MCF 10A (cell line): ENCODE results near the gene TEAD1. TPM values are rescaled to one million over a fixed set of nuclear protein-coding genes. Genes with fewer than 3 reads are reported as not detected.
A peak's percentile ranks its signal among the peaks of the same experiment; 100 is the strongest.

Experiments
- BruUV-seq: library from RNA; stranded (reverse); fragments of 400-500 nt; replicated peaks from 2 replicates; lab custom pipeline; 2021; lab: Mats Ljungman, UMichigan
- CTCF ChIA-PET: fragments of 300-600 bp; sonication (Branson Sonifier 250); formaldehyde crosslinking; extraction: SDS; loops from one replicate; lab custom pipeline; 2021; ENCODE audit warnings: antibody characterized with exemption, inconsistent platforms; lab: Yijun Ruan, JAX
- POLR2A ChIA-PET: fragments of 300-600, 350-650 bp; sonication (Branson Sonifier 250); formaldehyde crosslinking; extraction: SDS; loops from one replicate; lab custom pipeline; 2020; ENCODE audit warnings: antibody characterized with exemption, inconsistent platforms; lab: Yijun Ruan, JAX
- DNase-seq: peaks from one replicate; pipeline ENCODE4 v3.0.0-alpha.2; 2018; ENCODE audit not compliant: unreplicated experiment
- H3K27ac Mint-ChIP-seq: one replicate; pipeline ENCODE4 v1.8.0; 2022; ENCODE audit warnings: mild to moderate bottlenecking, low read depth, mixed read lengths; ENCODE audit not compliant: unreplicated experiment
- H3K27me3 Mint-ChIP-seq: one replicate; pipeline ENCODE4 v1.8.0; 2022; ENCODE audit warnings: mixed read lengths; ENCODE audit not compliant: insufficient read depth, unreplicated experiment
- H3K36me3 Mint-ChIP-seq: one replicate; pipeline ENCODE4 v1.8.0; 2022; ENCODE audit warnings: mild to moderate bottlenecking, moderate library complexity, mixed read lengths; ENCODE audit not compliant: insufficient read depth, unreplicated experiment
- H3K4me1 Mint-ChIP-seq: one replicate; pipeline ENCODE4 v1.8.0; 2022; ENCODE audit warnings: mixed read lengths; ENCODE audit not compliant: insufficient read depth, unreplicated experiment
- H3K4me3 Mint-ChIP-seq: one replicate; pipeline ENCODE4 v1.8.0; 2022; ENCODE audit warnings: mild to moderate bottlenecking, moderate library complexity, mixed read lengths; ENCODE audit not compliant: unreplicated experiment
- H3K9me3 Mint-ChIP-seq: one replicate; pipeline ENCODE4 v1.8.0; 2022; ENCODE audit warnings: mixed read lengths; ENCODE audit not compliant: unreplicated experiment
- CTCF ChIP-seq: fragments of 200-600 bp; IDR thresholded peaks from one replicate; pipeline ENCODE4 v1.8.0; 2022; ENCODE audit warnings: antibody characterized with exemption, mild to moderate bottlenecking; ENCODE audit not compliant: unreplicated experiment
- intact Hi-C: fragments of 100-400 bp; cut with micrococcal nuclease; formaldehyde crosslinking; loops from 2 replicates; pipeline ENCODE4 v1.14.1; 2022
- total RNA-seq: library from RNA; stranded (reverse); gene quantifications from 2 replicates; pipeline ENCODE4 v1.2.3, GENCODE V29; 2022

TEAD1 gene
- total RNA-seq, 1 experiment from 2014 or later = 123 TPM

GRCh38 chr11:12745787-12746186 lies 71.6 kb downstream of the TEAD1 start:
- Mint-ChIP-seq H3K4me3 (no peak overlapping the region), H3K27me3 (no peaks in the 10 kb centered on the region), H3K36me3 (peaks cover 11% of the 10 kb centered on the region), H3K9me3 (no peaks in the 10 kb centered on the region), H3K27ac (no peak overlapping the region), H3K4me1 (peaks cover 29% of the 10 kb centered on the region)
- CTCF ChIA-PET = interaction anchor here (1.1 to 1.5 kb wide), 2 partner anchors 13 to 95 kb away, joined by 3 to 6 read pairs; no protein-coding TSS in a partner anchor
- no TSS peak for BruUV-seq
- DNase-seq = no peak
- POLR2A ChIA-PET = interaction anchor here (0.9 to 3.5 kb wide), 12 partner anchors 9 to 95 kb away, joined by 4 to 19 read pairs (median 6); no protein-coding TSS in a partner anchor
- TF ChIP-seq CTCF = no peak
- intact Hi-C loops = no loop called here

GRCh38 chr11:12746593-12747097 lies 72.4 kb downstream of the TEAD1 start:
- CTCF ChIA-PET = interaction anchor here (0.7 to 1.5 kb wide), 3 partner anchors 12 to 142 kb away, joined by 3 to 6 read pairs (median 3); no protein-coding TSS in a partner anchor
- Mint-ChIP-seq H3K4me1 (peaks cover 36% of the 10 kb centered on the region), H3K4me3 (no peak overlapping the region), H3K36me3 (peaks cover 20% of the 10 kb centered on the region), H3K27ac (peak overlapping the region; percentile 71), H3K9me3 (no peaks in the 10 kb centered on the region), H3K27me3 (no peaks in the 10 kb centered on the region)
- no TSS peak for BruUV-seq
- intact Hi-C loops = no loop called here
- POLR2A ChIA-PET = interaction anchor here (0.6 to 3.5 kb wide), 15 partner anchors 8 to 1608 kb away, joined by 3 to 19 read pairs (median 5); no protein-coding TSS in a partner anchor
- peak; percentile 94 for DNase-seq
- no peak for TF ChIP-seq CTCF

GRCh38 chr11:12748561-12748960 lies 74.3 kb downstream of the TEAD1 start:
- BruUV-seq = no TSS peak
- Mint-ChIP-seq H3K4me1 (peaks cover 36% of the 10 kb centered on the region), H3K9me3 (no peaks in the 10 kb centered on the region), H3K27me3 (no peaks in the 10 kb centered on the region), H3K4me3 (no peak overlapping the region), H3K27ac (no peak overlapping the region), H3K36me3 (peaks cover 30% of the 10 kb centered on the region)
- ChIA-PET CTCF (interaction anchor here (0.6 to 0.8 kb wide), 2 partner anchors 17 to 147 kb away, joined by 3 read pairs; no protein-coding TSS in a partner anchor), POLR2A (interaction anchor here (1.4 kb wide), 1 partner anchor 22 kb away, joined by 3 read pairs; no protein-coding TSS in a partner anchor)
- intact Hi-C loops = no loop called here
- TF ChIP-seq CTCF = no peak
- DNase-seq = no peak

- intact Hi-C loops = no loop called here
- ChIA-PET POLR2A (no interaction called here), CTCF (no interaction called here)
- H3K4me1 Mint-ChIP-seq = peaks cover 41% of the 10 kb centered on the region
- H3K36me3 Mint-ChIP-seq = peaks cover 32% of the 10 kb centered on the region
- H3K27ac Mint-ChIP-seq = no peak overlapping the region
- no peak for TF ChIP-seq CTCF
- no peaks in the 10 kb centered on the region for H3K9me3 Mint-ChIP-seq
- no TSS peak for BruUV-seq
- DNase-seq = no peak
- H3K27me3 Mint-ChIP-seq = no peaks in the 10 kb centered on the region
- H3K4me3 Mint-ChIP-seq = no peak overlapping the region
Measured at GRCh38 chr11:12749442-12749841, 75.2 kb downstream of the TEAD1 start.
